Activated T-cell treated with anti-CD3 and anti-CD28 coated beads for 48 hours (primary cell): Measurements from ENCODE around the gene MAP1LC3B2.
A peak's percentile ranks its signal among the peaks of the same experiment; 100 is the strongest.

ENCODE experiments used
- DNase-seq: peaks from one replicate; pipeline ENCODE4 v3.0.0-alpha.2; 2020; ENCODE audit warnings: low read depth

Gene MAP1LC3B2

GRCh38 chr12:116595672-116596071, 36.5 kb downstream of the MAP1LC3B2 start:
- DNase-seq = no peak

DNA sequence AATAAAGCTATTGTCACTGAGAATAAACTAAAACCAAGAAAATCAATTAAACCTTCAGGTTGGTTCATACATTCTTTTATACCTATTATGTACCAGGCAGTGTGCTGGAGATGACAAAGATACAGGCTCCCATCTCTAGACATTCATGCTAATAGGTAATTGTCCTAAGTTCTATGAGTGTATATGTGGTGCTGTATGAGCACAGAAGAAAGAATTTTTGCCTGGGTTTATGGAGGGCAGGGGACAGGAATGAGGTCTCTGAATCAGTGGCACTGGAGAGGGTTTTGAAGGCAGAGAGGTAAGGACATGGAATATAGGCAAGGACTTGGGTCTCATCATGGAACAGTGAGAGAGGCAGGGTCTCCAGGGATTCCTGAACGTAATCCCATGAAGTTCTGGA, 38.7 kb downstream of the MAP1LC3B2 start:
- no peak for DNase-seq

- no peak for DNase-seq
These were observed 39.4 kb downstream of the MAP1LC3B2 start for GRCh38 chr12:116598311-116599284.

- peak; percentile 55 for DNase-seq
These were observed 40.3 kb downstream of the MAP1LC3B2 start for GRCh38 chr12:116599285-116600136.

DNA sequence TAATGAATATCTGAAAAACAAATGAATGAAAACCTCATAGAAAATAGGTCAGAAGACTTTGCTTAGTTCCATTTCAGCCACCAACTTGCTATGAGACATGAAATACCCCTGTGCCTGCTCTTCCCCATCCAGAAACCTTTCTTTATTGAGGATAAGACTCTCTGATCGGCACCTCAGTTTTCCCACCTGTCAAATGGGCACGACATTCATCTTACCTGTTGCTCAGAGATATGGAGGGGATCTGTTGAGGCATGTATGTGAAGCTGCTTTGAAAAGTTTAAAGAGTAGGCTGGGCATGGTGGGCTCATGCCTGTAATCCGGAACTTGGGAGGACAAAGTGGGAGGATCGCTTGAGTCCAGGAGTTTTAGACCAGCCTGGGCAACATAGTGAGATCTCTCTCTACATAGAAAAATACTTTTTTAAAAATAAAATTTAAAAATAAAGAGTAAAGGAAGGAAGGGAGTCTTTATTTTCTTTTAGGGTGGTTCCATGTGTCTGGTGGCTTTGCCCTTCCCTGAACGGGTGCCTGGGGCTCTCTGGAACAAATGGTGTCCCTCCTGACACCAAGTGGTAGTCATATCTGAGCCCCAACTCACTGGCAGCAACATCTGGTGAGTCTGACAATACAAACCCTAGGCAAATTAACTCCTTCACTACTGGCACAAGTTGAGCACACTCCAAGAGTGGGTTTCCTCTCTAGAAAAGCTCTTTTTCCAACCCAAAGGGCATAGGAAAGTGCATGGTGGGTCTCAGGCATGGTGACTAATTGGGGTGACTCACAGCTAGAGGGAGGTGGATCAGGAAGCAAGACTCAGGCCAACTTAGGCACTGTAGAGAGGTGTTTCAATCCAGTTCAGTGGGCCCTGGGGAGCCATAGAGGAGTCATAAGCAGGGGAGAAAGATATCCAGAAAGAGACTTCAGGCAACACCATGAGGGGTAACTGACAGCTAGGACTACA, 42.1 kb downstream of the MAP1LC3B2 start:
- no peak for DNase-seq

DNA sequence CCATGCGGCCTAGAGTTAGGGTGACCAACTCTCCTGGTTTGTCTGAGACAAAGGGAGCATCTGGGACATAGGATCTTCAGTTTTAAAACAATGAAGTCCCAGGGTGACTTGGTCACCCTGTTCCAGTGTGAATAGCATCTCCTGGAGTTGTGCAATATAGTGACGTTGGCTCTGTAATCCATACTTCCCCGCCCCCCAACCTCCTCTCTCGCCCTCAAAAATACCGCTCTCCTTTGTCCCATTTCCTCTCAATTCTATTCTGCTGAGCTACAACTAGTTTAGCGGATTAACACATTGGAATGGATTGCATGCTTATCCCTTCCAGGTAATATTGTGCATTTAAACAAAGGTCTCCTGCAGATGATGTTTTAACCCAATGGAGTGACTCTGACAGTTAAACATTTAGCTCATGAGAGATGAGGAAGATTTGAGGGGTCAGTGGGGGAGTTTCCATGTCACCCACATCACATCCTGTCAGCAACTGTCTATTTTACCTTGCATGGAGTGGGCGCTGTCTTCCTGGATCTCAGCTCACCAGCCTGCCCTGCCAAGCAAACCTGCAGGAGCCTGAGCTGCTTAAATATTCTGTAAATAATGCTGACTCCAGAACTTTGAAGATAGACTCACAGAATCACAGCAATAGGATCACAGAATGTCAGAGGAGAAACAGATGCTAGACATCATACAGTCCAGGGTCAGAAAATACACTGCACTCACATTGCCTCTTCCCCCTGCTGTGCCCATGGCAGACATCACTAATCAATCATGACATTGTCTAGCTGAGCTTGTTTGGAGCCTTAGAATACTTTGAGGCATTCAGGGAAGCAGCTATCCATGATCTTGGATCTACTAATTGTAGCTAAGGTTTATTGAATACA, 43.0 kb downstream of the MAP1LC3B2 start:
- no peak for DNase-seq

- no peak for DNase-seq
These were observed 44.5 kb downstream of the MAP1LC3B2 start for GRCh38 chr12:116603546-116604177.

DNA sequence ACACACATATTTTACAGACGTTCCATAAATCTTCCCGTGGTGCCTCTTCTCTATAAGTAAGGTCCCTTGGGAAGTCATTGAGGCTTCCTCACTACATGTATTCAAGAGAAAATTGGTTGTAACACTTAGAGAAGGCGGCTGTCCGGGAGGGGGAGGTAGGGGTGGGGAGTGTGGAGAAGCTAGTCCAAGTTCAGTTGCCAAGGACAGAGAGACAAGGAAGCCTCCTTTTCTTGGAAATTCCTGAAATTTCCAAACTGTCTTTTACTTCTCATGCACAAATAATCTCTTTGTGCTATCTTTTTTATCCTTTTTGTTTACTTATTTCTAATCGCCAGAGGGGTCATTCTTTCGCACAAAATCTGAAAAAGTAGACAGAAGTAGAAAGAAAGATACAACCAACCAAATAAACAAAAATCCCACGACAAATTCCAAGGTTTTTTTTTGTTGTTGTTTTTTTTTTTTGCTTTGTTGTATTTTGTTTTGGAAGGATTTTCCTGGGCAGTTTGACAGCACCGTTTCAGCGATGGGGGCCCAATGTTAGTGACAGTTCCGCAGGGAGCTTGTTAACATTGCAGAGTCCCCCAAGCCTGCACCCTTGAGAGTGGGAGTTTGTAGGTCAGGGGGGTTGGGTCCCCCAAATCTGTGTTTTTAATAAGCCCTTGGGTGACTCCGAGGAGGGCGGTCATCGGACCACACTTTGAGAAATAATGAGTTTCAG, 45.2 kb downstream of the MAP1LC3B2 start:
- DNase-seq = no peak

DNA sequence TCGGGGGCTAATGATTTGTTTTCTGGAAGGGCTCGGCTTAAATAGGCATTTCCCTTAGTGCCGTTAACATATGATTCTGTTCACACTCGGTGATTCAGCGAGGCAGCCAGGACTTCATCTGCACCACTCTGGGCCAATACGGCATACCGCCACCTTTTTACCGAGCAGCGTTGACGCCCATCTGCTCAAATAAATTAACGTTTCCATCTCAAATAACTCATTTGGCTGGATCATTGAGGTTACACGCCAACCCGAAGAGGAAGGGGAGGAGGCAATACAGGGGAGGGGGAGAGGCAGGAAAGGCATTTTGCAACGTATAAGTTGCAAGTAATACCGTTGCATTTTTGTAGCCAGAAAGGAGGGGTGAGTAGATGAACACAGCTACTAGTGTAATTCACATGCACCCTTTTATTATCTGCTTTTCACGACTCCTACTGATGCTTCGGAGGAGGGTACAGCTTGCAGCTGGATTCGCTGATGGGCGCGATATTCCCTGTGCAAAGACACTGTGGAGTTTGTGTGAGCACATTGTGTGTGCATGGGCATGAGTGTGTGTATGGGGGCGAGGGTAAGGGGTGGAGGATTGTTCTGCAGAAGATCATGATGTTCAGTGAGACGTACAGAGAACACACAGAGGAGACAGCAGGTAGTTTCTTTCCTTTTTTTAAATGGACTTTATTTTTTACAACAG, 45.9 kb downstream of the MAP1LC3B2 start:
- no peak for DNase-seq

- no peak for DNase-seq
These were observed 47.2 kb downstream of the MAP1LC3B2 start for GRCh38 chr12:116606397-116606796.

GRCh38 chr12:116607039-116607438, 47.9 kb downstream of the MAP1LC3B2 start:
- DNase-seq = no peak

GRCh38 chr12:116609319-116610114, 50.3 kb downstream of the MAP1LC3B2 start:
- no peak for DNase-seq

DNA sequence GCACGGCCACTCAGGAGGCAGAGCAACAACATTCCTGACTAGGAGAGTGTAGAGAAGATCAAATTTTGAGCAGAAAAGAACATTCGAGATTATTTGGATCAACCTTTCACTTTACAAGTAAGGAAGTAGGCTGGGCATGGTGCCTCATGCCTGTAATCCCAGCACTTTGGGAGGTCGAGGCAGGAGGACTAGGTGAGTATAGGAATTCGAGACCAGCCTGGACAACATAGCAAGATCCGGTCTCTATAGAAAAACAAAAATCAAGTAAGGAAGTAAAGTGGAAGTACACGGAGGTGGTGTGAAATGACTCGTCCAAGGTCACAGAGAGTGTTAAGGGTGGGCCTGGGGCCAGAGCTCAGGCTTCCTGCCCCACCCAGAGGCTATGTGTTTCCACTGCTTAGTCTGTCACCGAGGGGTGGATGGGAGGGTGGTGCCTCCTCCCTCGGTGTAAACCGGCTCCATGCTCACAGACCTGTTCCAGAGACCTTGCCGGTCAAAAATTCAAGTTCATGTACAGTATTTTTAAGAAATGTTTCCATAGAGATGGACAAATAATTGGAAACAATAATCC, 51.9 kb downstream of the MAP1LC3B2 start:
- no peak for DNase-seq

DNA sequence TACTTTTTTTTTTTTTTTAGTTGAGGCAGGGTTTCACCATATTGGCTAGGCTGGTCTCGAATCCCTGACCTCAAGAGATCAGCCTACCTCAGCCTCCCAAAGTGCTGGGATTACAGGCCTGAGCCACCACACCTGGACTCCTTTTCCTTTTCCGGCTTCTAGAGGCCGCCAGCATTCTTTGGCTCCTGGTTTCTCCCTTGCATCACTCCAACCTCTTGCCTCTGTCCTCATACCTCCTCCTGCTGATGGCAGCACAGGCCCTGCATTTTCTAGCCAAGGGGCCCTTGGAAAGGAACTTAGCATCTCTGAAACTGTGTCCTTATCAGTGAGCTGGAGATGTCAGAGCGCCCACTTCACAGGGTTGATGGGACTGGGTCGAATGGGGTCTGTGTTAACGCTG, 53.3 kb downstream of the MAP1LC3B2 start:
- DNase-seq = no peak

DNA sequence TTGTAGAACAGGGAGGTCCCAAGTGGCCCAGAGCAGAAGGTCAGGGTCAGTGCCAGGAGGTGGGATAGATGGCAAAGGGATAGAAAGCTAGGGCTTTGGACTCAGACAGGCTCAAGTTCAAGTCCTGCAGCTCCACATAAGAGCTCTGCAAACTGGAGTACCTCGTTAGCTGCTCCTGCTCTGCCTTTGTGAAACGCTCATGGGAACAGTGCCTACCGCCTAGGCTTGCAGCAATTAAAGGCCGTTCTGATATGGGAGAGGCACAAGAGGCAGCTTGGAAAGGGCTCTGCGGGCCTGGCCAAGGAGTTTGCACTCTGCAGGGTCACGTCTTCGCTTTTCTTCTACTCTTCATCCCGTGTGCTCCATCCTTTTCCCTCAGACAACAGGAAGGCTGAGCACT, 54.1 kb downstream of the MAP1LC3B2 start:
- DNase-seq = no peak

GRCh38 chr12:116614194-116614915, 55.2 kb downstream of the MAP1LC3B2 start:
- DNase-seq = no peak
